ENCODE results near the gene KRR1. TPM values are rescaled to one million over a fixed set of nuclear protein-coding genes. Genes with fewer than 3 reads are reported as not detected.

The KRR1 gene
- total RNA-seq, 4 donors from 2014 or later, result 16.5 to 34.7 (median 22.2) TPM

DNA sequence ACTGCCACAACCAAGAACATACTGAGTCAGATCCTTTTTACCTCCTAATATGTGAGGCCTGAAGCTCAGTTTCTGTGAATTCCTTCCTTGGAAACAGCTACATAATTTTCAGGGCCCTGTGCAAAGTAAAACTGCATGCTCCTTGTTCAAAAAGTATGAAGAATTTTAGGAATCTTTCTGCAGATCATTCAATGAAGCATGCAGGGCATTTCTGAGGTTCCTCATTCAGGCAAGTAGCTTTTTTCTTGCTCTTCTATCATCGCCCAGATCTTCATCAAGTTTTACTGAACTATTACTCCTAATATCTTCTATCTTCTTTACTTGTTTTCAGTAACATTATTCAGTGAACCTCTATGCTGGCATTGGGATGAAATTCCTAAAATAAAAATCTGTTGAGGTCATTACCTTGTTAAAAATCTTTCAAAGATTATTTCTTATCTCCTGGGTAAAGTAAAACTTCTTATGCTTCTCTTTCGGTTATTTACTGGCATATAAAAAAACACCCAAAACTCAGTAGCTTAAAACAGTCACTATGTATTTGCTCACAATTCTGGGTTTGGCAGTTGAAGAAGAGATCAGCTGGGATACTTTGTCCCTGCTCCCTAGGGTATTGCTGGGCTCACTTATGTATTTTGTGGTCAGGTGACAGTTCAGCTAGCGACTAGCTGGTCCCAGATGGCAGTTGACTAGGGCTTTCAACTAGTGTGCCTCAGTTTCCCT is 42.6 kb upstream of the KRR1 start:
- Histone ChIP-seq H3K4me1 (peaks cover 0 to 15% (median 5%) of the 10 kb centered on the region in 4 donors), H3K27ac (no peak overlapping the region), H3K9me3 (no peaks in the 10 kb centered on the region), H3K36me3 (no peaks in the 10 kb centered on the region), H3K27me3 (no peaks in the 10 kb centered on the region), H3K4me3 (no peak overlapping the region)
- WGBS, 2 donors, result 39 to 45% methylated on average over 3 of the region's 3 CpGs
- DNase-seq (ENCODE audit: low spot score in 2 of 2), result no peak
- TF ChIP-seq, protein P1, sequence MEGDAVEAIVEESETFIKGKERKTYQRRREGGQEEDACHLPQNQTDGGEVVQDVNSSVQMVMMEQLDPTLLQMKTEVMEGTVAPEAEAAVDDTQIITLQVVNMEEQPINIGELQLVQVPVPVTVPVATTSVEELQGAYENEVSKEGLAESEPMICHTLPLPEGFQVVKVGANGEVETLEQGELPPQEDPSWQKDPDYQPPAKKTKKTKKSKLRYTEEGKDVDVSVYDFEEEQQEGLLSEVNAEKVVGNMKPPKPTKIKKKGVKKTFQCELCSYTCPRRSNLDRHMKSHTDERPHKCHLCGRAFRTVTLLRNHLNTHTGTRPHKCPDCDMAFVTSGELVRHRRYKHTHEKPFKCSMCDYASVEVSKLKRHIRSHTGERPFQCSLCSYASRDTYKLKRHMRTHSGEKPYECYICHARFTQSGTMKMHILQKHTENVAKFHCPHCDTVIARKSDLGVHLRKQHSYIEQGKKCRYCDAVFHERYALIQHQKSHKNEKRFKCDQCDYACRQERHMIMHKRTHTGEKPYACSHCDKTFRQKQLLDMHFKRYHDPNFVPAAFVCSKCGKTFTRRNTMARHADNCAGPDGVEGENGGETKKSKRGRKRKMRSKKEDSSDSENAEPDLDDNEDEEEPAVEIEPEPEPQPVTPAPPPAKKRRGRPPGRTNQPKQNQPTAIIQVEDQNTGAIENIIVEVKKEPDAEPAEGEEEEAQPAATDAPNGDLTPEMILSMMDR (IDR thresholded peaks at IDR 0.05), result no peak
- TF ChIP-seq POLR2A (IDR thresholded peaks at IDR 0.05) (no peak), EP300 (IDR thresholded peaks at IDR 0.05) (no peak)

DNA sequence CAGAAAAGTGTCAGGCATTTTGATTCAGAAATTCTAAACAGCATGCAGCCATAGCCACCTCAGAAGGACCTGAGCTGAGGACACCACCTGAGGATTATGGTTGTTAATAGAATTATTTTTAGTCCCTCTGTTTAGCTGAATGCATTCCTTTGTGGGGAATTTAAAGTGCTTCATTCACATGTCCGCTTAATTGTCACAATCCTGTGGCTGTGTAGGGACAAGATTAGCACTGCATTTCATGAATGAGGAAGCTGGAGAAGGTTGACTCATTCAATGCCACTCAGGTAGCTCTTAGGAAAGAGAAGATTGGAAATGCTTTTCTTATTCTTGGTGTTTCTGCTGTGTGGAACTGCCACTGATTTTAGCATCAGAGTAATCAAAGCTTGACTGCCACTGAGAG is 42.0 kb upstream of the KRR1 start:
- no peak for DNase-seq (ENCODE audit: low spot score in 2 of 2)
- WGBS, 2 donors, result 38 to 39% methylated on average over 1 of the region's 1 CpG
- Histone ChIP-seq H3K27me3 (no peaks in the 10 kb centered on the region), H3K4me1 (peaks cover 0 to 15% (median 5%) of the 10 kb centered on the region in 4 donors), H3K36me3 (no peaks in the 10 kb centered on the region), H3K9me3 (no peaks in the 10 kb centered on the region), H3K27ac (no peak overlapping the region), H3K4me3 (no peak overlapping the region)
- TF ChIP-seq EP300 (IDR thresholded peaks at IDR 0.05) (no peak), POLR2A (IDR thresholded peaks at IDR 0.05) (no peak)
- TF ChIP-seq, protein P1 (IDR thresholded peaks at IDR 0.05), result no peak

DNA sequence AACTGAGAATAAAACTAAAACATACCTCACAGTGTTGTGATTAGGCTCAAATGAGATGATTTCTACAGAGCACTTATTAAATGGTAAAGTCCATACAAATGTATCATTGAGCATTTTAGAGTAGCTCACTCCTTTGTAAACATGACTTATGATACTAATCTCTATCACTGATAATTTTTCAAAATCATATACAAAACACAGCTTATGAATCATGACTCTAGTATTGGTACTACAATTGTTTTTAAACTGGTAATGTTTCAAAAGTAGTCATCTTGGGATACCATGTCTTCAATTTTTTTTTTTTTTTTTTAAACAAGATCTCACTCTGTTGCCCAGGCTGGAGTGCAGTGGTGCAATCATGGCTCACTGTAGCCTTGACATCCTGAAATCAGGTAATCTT is 40.1 kb upstream of the KRR1 start:
- Histone ChIP-seq H3K36me3 (no peaks in the 10 kb centered on the region), H3K4me1 (peaks cover 0 to 15% (median 5%) of the 10 kb centered on the region in 4 donors), H3K27me3 (no peaks in the 10 kb centered on the region), H3K9me3 (no peaks in the 10 kb centered on the region), H3K27ac (no peak overlapping the region), H3K4me3 (no peak overlapping the region)
- DNase-seq (ENCODE audit: low spot score in 2 of 2), result no peak
- TF ChIP-seq, protein P1 (IDR thresholded peaks at IDR 0.05), result no peak
- TF ChIP-seq POLR2A (IDR thresholded peaks at IDR 0.05) (no peak), EP300 (IDR thresholded peaks at IDR 0.05) (no peak)

DNA sequence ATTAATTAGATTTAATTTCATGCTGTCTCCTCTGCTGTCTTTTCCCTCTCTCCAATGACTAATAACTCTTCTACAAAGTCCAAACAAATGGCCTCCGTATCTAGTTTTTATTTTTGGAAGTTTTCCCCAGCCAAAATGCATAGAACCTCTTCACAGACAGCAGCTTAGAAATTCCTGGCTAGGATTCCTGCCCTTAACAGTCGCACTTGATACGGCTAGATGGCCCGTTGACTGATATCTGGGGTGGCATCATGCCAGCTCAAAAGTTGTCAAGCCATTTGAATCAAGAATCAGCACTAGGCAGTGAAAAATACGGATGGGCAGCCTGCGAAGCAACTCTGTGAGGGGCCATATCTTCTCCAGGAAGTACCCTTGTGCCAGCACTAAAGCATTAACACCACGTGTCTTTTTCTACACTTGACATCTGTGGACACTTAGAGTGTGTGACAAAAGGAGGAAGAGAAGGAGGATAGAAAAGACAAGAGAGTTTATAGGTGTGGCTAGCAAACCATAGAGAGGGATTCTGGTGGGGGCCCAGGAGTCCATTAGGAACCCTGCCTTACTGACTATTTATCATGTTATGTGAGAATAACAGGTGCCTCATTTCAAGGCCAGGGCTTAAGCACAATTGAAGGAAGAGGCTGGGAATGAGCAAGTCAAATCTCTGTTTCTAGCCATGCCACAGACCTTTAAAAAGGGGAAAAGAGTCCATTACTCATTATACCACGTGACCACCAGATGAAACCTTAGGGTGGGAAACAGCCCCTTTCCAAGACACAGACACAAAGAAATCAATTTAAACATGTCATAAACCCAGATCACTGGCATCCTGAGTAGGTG is 39.2 kb upstream of the KRR1 start:
- no peak overlapping the region for H3K27ac ChIP-seq
- DNase-seq (ENCODE audit: low spot score in 2 of 2), result no peak

More for the DNA sequence above, 39.2 kb upstream of the KRR1 start:
- H3K27me3 ChIP-seq, result no peaks in the 10 kb centered on the region
- TF ChIP-seq, protein P1 (IDR thresholded peaks at IDR 0.05), result no peak
- TF ChIP-seq EP300 (IDR thresholded peaks at IDR 0.05) (no peak), POLR2A (IDR thresholded peaks at IDR 0.05) (no peak)
- H3K4me1 ChIP-seq, result peaks cover 0 to 15% (median 5%) of the 10 kb centered on the region in 4 donors
- H3K4me3 ChIP-seq, result no peak overlapping the region
- WGBS, 2 donors, result 50 to 61% methylated on average over 8 of the region's 8 CpGs
- H3K9me3 ChIP-seq, result no peaks in the 10 kb centered on the region
- no peaks in the 10 kb centered on the region for H3K36me3 ChIP-seq
